ENCODE measurements around the gene RSRP1. TPM values are rescaled to one million over a fixed set of nuclear protein-coding genes. Genes with fewer than 3 reads are reported as not detected.

RSRP1 gene
- total RNA-seq, 1 experiment from 2014 or later: 55.1 TPM

DNA sequence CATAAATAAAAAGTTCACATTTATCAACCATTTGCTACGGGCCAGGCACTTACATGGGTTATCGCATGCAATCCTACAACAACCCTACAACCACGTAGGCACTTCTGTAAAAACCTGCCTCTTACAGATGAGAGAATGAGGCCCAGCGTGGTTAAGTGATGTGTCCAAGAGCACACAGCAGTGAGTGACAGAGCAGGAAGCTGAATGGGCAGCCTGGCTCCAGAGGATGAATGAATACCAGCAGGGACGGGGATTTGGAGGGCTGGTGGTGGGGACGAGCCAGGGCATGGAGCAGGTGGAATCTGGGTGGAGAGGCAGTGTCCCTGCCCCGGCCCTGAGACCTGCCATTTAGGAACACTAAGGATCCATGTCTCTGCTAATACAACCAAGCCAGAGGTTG is 50.4 kb downstream of the RSRP1 start:
- Mint-ChIP-seq H3K36me3 (ENCODE audit: insufficient read depth in 1 of 3, low read depth in 3 of 3) (no peaks in the 10 kb centered on the region), H3K27me3 (ENCODE audit: low read depth) (no peaks in the 10 kb centered on the region; the same call in 1 of the 2 replicates), H3K9me3 (no peaks in the 10 kb centered on the region; a peak in 1 of 5 replicates), H3K27ac (no peak overlapping the region), H3K4me1 (peaks cover 15 to 31% of the 10 kb centered on the region in 2 experiments), H3K4me3 (no peak overlapping the region)
- no peak for DNase-seq
- no peaks in the 10 kb centered on the region for H3K4me1 ChIP-seq (ENCODE audit: insufficient read depth, low read length)
- no peak overlapping the region for H4K5ac ChIP-seq (ENCODE audit: insufficient read length, low read depth, low read length)
- H3K23ac ChIP-seq (ENCODE audit: insufficient read length, low read depth, low read length): no peak overlapping the region
- no peak overlapping the region for H4K8ac ChIP-seq (replicated peaks; ENCODE audit: insufficient read length, low read depth, low read length)
- H3K79me2 ChIP-seq (ENCODE audit: insufficient read depth, low read length): no peaks in the 10 kb centered on the region
- no peak overlapping the region for H2BK15ac ChIP-seq (ENCODE audit: low read depth, low read length)
- H3K14ac ChIP-seq (ENCODE audit: insufficient read depth, low read length): no peak overlapping the region
- H3K4me2 ChIP-seq (ENCODE audit: insufficient read depth, insufficient read length, low read length): no peak overlapping the region
- no peak overlapping the region for H3K27ac ChIP-seq (ENCODE audit: insufficient read length, low read depth, low read length)
- H2AK5ac ChIP-seq (ENCODE audit: insufficient read length, low read length): no peak overlapping the region
- no peak overlapping the region for H2BK20ac ChIP-seq (ENCODE audit: low read depth, low read length, poor library complexity, severe bottlenecking)
- H3K27me3 ChIP-seq (ENCODE audit: insufficient read depth, low read length): no peaks in the 10 kb centered on the region
- TF ChIP-seq, protein P1, sequence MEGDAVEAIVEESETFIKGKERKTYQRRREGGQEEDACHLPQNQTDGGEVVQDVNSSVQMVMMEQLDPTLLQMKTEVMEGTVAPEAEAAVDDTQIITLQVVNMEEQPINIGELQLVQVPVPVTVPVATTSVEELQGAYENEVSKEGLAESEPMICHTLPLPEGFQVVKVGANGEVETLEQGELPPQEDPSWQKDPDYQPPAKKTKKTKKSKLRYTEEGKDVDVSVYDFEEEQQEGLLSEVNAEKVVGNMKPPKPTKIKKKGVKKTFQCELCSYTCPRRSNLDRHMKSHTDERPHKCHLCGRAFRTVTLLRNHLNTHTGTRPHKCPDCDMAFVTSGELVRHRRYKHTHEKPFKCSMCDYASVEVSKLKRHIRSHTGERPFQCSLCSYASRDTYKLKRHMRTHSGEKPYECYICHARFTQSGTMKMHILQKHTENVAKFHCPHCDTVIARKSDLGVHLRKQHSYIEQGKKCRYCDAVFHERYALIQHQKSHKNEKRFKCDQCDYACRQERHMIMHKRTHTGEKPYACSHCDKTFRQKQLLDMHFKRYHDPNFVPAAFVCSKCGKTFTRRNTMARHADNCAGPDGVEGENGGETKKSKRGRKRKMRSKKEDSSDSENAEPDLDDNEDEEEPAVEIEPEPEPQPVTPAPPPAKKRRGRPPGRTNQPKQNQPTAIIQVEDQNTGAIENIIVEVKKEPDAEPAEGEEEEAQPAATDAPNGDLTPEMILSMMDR (conservative IDR thresholded peaks at IDR 0.05): no peak
- no peaks in the 10 kb centered on the region for H3K23me2 ChIP-seq (ENCODE audit: insufficient read length, low read depth, low read length, poor library complexity, severe bottlenecking)
- H3K18ac ChIP-seq (ENCODE audit: insufficient read length, low read depth, low read length): no peak overlapping the region
- H3K4ac ChIP-seq (ENCODE audit: low read depth, low read length): no peak overlapping the region
- H2BK12ac ChIP-seq (ENCODE audit: insufficient read length, low read depth, low read length): no peak overlapping the region
- no peak overlapping the region for H3T11ph ChIP-seq (ENCODE audit: low read length)
- no peak overlapping the region for H4K91ac ChIP-seq (ENCODE audit: insufficient read length, low read depth, low read length)
- H3K79me1 ChIP-seq (ENCODE audit: insufficient read depth, low read depth, low read length, poor library complexity, severe bottlenecking): no peaks in the 10 kb centered on the region
- H3K9me3 ChIP-seq (ENCODE audit: control insufficient read depth, low read depth, low read length): no peaks in the 10 kb centered on the region
- no peak overlapping the region for H3K56ac ChIP-seq (ENCODE audit: insufficient read length, low read depth, low read length)
- H2BK5ac ChIP-seq (ENCODE audit: insufficient read length, low read length): no peak overlapping the region
- no peak overlapping the region for H2BK120ac ChIP-seq (ENCODE audit: low read depth, low read length, poor library complexity, severe bottlenecking)
- H3K9ac ChIP-seq (ENCODE audit: extremely low read depth, insufficient read length, low read length): no peak overlapping the region
- WGBS (ENCODE audit: extremely low coverage, insufficient read length, low lambda C conversion rate): no CpG with 5 or more reads among the region's 7 CpGs
- H4K20me1 ChIP-seq (ENCODE audit: control insufficient read depth, insufficient read depth, insufficient read length): no peaks in the 10 kb centered on the region
- no peak overlapping the region for H2AFZ ChIP-seq (ENCODE audit: low read length)
